Activated naive CD4-positive, alpha-beta T cell (primary cell): ENCODE results near the gene CHN1.

ENCODE experiments used
- DNase-seq, 4 experiments: peaks; one replicate each; lab custom pipeline; 2025; lab: John Stamatoyannopoulos, UW

The CHN1 gene

DNA sequence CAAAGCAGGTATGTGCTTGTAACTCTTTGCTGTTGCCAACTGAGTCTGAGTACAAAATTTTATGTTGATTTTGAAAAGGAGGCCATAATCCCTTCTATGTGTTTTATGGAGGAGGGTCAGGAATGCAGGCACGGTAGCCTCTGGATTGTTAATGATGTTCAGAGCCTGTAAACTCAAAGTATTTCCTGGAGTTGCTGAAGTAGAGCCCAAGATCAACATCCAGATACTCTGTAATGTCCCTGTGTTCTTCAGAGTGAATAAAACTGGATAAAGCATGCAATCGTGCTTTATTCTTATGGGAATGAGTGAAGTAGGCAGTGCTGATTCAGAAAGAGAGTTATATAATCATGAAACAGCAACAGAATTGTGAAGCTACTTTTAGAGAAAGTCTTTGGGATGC is 179.1 kb downstream of the CHN1 start:
- DNase-seq = no peak

DNA sequence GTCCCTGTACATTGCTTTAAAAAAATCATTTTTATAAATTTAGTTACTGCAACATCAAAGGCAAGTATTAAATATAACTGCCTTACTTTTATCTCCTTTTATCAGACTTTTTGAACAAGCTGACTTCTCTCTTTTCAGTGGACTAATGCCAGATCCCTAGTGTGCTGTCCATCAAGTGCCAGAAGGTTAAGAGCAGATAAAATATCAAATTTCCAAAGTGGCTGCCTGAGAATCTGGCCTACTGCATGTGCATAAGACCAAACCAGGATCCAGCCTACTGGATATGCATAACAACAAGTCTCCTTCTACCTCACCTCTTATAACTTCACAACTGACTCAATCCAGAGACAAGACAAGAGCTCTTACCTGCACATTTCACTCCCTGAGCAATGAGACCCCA is 181.1 kb downstream of the CHN1 start:
- no peak for DNase-seq

DNA sequence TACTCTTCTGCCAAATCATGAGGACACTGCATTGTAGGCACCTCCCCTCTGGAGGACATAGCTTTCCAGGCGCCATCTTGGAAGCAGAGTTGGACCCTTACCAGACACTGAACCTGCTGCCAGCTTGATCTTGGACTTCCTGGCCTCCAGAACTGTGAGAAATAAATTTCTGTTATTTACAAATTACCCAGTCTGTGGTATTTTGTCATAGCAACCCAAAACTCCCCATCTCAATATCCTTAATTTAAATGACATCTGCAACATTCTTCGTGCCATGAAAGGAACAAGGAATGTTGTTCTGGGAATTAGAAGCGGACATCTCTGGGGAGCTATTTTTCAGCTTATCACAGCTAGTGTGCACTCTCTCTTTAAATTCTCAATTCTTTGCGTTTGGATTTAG is 183.6 kb downstream of the CHN1 start:
- no peak for DNase-seq

DNA sequence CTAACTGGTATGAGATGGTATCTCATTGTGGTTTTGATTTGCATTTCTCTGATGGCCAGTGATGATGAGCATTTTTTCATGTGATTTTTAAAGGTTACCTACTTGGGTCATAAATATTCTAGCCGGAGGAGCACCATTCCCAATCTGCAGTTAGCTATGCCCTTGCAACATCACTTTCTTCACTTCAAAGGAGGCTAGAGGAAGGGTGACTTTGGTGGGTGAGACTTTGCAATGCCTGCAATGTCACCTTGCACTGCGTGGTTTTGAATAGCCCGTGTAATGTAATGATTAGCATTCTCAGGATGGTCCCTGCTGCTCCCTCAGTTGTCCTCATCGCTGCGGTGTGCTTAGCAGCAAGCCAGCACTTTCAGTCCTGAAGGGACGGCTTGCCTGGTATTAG is 184.8 kb downstream of the CHN1 start:
- DNase-seq = no peak

DNA sequence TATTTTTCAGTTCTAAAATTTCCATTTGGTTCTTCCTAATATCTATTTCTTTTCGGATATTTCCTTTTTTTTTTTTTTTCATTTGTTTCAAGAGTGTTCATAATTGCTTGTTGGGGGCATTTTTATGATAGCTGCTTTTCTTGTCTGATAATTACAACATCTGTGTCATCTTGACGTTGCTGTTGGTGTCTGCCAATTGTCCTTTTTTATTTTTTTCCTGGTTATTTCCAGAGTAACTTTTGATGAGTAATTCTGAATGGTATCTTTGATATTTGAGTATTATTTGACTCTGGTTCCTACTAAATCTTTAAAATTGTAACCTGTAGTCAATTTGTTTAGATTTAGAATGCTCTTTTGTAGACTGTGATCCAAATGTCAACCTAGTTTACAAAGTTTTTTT is 189.7 kb downstream of the CHN1 start:
- no peak for DNase-seq

DNA sequence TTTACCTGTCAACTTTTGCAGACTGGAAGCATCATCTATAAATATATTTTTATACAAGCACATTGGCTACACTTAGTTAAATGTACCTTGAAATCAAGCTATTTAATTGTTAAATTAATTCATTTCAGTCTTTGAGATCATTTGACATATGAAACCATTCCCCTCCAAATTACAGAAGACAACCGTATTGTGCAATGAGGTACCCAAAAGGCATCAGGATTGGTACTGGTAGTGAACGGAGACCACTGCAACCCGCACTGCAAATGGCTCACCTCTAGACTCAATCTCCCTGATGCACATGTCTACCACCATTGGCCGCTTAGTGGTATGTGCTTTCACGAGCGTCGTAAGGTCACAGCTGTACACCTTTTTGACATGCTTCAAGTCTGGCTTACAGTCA is 193.1 kb downstream of the CHN1 start:
- no peak for DNase-seq

DNA sequence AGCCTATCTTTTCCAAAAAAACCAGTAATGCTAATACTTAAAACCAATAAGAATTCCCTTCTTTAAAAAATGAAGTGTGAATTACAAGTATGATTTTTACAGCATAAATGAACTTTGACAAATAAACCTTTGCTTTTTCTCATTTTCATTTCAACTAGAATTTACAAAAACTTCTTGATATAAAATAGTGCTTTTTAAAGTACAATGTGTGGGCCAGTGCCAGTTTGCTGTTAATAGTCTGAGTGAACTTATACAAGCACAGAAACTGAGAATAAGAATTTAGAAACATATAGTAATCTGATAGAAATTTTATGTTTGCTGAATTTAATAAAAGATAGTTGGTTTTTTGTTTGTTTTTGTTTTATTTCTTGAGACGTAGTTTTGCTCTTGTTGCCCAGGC is 197.2 kb downstream of the CHN1 start:
- DNase-seq = no peak

DNA sequence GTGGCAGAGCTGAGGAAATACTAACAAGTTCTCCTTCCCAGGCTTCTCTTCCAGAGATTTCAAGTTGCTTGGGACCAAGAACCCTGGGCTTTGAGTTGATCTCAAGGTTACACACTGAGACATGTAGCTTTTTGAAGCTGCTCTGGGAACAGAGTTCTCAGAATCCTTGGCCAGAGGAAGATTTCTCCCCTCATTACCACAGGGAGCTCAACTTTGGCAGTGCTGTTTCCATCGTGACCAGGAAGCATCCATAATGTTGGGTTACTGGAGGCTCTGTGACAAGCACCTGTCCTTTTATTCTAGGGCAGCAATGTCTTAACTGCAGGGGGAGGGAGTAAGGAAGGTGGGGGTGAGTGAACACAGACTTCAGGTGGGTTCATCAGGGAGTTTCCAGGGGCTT is 199.4 kb downstream of the CHN1 start:
- DNase-seq = no peak

DNA sequence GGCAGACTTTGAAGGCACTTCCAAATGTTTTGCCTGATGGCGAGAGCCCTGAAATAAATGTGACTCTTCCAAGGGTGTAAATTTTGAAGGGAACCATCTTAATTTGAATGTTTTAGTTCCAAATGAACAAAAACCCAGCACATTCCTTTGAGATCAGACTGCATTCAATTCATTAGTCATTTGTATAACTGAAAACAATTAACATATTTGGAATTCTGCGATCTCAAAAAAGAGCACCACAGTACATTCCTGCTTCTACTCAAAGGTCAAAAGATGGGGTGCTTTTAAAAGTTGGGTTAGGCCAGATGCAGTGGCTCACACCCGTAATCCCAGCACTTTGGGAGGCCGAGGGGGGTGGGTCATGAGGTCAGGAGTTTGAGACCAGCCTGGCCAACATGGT is 202.7 kb downstream of the CHN1 start:
- no peak for DNase-seq

DNA sequence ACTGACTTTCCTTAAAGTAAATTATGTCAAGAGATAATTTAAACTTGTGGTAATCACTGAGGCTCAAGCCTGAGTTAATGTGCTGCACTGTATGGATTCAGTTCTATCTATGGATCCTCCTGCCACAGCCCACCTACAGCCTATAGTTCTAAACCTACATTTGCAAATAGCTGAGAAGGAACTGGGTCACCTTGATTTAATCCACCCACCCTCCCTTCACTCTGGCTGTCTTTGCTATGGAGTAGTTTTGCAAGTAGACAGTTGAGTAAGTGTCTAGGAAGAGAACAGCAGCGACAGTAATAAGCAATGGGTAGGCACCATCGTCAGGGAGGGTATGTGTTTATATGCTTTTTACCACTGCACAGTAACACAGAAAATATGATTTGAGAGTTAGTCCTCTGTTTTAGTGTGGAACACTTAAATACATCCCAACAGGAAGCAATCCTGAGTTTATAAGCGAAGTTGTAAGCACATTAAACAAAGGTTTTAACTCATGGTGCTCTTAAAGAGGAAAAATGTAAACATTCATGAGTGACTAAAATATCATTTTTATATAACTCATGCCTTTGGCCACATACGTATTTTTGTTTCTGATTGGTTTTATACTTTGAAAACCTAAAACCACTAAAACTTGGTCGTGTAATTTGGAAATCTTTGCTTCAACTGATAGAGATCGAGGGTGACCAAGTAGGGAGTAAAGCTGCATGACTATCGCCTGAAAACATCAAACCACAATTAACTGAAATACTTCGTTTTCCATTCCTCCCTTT is 204.6 kb downstream of the CHN1 start:
- no peak for DNase-seq

DNA sequence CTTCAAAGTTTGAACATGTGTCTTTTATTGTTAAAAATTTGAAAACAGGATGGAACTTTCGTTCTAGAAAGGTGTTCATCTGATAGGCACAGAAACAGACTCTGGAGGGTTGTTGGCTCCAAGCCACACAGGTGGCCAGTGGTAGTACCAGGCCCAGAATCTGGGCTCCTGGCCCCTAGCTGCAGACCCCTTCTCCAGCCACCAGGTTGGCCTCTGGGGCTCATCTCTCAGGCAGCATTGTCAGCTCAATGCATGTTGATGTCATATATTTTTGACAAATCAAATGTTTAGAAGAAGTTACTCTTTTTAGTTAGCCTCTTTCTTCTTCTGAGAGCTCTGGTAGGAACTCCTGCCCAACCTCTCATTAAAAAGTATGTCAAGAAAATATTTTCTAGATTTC is 206.4 kb downstream of the CHN1 start:
- no peak for DNase-seq

DNA sequence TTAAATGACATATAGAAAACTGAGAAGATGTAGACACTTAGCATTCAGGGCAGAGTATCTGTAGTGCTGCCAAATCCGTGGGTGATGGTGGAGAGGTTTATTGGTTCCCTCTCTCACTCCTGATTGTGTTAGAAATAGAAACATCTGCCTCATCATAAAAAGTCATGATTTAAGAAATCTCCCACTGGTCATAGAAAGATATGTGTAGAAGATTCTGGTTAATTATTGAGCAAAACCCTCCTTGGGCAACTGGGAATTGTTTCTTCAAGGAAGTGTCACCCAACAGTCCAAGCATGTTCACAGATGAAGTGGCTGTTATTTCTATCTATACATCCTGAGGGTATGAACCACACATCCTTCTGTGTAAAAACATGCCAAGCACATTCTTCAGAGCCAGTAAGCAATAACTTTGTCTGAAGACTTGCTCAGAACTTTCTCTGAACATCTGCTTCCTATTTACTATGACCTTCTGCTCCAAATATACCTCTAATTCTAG is 207.4 kb downstream of the CHN1 start:
- no peak for DNase-seq

DNA sequence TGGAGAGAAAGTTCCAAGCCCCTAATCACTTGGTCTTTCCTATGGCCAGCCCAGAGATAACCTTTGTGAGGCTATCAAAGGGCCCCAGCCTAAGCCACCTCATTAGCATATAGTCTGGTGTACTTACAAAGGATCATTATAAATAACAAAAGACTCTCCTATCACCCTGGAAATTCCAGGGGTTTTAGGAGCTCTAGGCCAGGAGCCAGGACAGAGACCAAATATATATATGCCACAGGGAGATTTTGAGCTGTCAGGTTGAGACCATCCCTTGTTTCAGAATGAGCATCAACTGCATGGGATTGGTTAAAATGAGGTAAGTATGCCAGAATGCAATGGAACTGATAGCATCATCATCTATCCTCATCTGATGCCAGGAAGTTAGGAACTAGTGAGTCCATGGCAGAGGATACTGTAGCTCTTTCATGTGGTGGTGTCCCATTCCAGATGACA is 208.8 kb downstream of the CHN1 start:
- DNase-seq = no peak

DNA sequence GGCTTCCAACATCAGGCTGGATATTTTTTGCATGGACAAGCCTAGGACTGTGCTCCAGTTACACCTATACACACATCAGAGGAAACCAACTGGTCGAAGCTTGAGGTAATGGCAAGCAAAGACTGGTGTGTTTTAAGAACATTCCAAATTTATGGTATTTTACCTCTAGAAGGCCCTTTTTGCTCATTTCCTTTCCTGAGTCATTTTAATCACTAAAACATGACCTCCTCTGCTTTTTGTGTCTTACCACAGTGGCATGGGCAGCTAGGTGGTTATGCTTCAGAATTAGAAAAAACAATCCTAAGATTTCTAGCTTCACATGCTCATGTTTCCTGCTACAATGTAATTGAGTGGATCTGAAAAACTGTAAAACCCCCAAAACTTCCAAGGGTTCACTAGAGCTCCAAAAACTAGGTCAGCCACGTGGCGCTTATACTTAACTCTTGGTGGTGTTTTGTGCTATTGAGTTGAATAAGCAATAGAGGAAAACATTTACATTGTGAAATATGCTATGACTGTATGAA is 210.3 kb downstream of the CHN1 start:
- DNase-seq = no peak

DNA sequence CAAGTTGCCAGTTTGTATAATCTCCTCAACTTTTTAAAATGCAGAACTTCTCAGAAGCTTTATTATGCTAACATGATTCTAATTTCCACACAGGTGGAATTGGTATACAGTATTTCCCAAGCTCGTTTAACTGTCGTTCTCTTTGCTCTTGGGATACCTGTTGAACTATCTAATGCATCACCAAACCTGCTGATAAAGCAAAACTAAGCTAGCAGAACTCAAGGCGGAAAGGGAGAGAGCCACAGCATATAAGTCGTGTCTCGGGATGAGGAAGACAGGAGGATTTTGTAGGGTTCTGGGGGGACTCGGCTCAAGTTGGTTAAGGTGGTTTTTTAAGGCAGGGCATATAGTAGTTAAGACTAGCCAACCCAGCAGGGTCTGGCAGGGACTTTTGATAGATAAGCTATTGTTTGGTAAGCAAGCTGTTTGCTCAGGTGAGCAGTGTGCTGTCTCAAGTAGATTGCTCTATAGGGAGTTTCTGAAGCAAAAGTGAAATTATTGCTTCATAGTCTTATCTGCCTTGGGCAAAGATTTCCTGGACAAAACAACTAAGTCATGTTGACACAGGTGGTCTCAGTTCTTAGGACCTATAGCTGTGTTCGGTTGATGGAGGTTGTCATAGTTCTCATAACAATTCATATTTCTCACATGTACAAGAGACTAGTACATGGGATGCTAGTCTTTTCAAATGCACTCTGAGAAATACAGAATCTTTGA is 212.7 kb downstream of the CHN1 start:
- no peak for DNase-seq

DNA sequence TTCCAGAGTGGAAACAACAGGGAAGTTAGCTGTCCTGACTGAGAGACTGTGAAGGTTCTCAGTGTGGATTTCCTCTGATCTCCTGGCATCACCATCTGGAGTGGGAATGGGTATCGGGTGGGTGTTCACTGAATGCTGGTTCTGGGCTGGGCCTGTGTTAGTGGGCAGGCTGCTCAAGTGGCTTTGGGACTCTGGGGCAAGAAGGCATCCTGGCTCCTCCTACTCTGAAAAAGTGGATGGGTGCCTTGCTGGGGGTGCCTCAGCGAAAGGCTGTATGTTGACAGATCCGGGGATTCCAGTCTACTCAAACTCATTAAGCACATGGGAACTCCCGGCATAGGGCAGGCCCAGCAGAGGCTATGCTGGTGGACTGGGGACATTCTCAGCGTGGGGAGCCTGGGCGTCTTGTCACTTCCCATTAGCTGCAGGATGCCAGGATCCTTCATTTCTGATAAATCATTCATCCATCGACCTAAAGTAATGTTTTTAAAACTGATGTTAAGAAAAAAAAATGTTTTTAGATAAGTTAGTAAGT is 213.4 kb downstream of the CHN1 start:
- no peak for DNase-seq

DNA sequence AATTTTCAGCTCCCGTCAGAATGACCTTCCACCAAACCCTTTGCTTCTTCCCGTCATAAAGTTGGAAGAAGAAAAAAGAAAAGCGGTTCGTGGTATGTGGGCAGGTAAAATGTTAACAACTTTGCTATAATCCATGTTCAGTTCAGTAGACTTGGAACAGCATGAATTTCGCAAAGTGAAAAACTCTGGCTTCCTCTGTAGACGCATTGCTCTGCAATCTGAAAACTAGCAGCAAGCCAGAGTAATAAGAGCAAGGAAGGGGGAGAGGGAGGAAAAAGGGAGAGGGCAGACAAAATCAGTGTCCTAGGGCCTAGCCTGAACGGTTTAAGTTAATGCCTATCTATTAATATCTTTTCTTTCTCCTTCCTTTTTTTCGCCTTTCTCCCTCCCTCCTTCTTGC is 214.2 kb downstream of the CHN1 start:
- DNase-seq = no peak

DNA sequence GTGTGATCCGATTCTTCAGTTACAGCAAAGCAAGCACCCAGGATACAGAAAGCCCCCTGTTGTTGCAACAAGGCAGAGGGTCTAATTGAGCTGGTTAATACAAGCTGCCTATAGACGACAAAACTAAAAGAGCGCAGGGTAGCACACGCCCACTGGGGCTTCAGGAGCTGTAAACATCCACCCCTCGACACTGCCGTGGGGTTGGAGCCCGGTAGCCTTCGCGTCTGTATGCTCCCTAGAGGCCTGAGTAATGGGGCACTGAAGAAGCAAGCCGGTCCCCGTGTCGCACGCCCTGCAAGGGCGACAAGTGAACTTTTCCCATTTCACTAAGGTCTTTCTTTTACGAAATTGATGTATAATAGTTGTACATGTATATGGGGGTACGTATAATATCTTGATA is 216.2 kb downstream of the CHN1 start:
- DNase-seq = no peak

DNA sequence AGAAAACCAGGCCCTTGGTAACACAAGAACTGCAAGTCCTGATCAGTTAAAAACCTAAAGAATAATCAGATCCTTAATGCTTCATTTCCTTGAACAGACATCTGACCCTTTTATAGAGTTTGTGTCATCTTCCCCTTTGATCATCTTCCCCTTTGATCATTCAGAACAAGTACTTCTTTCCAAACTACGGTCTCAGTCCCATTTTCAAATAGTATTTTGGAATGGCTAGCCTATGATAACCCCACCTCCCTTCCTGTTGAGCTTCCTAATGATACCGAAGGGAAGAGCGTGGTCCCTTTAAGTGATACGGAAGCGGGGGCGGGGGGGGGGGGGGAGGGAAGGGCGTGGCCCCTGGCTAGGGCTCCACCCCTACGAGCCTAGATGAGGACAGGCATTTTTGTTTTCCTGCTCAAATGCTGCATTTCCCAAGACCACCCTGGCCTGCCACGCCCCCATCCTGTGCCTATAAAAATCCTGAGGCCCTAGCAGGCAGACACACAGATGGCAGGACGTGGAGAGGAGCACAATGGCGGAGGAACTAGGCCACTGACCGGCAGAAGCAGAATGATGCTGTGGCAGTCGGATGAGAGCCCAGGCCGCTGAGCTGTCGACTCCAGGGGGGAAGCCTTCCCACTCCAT is 216.8 kb downstream of the CHN1 start:
- DNase-seq = no peak

DNA sequence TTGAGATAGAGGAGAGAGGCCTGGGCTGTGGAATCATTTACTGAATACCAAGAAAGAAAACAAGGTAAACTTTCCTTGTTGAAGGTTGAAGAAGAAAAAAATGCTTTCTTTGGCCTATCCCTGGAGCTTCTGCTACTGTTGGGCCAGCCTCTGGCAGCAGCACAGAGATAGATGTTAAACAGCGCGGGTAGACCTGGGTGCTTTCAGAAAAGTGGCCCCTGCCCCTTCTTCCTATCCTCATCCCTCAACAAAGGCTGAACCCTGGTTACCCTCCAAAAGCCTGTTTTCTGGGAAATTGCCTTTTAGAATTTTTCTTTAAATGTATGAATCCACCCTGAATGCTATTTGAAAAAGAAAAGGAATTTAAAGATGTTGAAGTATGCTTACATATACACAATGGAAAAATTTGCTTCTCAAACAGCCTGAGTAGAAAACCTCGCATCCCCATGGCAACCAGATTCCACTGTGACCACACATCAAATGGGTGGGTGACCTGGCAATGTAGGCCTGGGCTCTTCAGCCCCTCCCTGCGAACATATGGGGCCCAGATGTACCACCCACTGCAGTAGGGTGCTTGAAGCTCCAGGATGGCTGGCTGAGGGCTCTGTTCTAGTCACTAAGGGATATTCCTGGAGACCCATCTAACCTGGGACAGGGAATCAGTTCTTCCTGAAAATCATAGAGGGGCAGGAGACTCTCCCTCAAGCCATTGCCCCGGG is 217.5 kb downstream of the CHN1 start:
- no peak for DNase-seq

DNA sequence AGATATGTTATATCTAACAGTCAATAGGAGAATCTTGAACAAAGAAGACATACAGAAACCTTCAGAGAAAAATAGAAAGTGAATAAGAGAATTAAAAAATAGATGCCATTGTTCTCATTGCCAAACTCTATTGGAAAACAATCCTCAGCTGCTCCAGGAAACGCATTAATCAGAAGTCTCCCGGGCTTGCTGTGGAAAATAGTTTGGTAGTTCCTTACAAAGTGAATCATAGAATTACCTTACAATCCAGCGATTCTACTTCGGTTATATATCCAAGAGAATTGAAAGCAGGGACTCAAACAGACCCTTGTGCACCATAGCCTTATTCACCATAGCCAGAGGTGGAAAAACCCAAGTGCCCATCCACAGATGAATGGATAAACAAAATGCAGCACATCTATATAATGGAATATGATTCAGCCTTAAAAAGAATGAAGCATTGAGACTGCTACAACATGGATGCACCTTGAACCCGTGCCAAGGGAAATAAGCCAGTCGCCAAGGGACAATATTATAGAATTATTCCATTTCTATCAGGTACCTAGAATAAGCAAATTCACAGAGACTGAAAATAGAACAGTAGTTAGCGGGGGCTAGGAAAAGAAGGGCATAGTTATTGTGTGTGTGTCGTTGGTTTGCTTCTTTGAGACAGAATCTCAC is 219.0 kb downstream of the CHN1 start:
- no peak for DNase-seq
